ENCODE measurements around the gene SFXN5.

DNA sequence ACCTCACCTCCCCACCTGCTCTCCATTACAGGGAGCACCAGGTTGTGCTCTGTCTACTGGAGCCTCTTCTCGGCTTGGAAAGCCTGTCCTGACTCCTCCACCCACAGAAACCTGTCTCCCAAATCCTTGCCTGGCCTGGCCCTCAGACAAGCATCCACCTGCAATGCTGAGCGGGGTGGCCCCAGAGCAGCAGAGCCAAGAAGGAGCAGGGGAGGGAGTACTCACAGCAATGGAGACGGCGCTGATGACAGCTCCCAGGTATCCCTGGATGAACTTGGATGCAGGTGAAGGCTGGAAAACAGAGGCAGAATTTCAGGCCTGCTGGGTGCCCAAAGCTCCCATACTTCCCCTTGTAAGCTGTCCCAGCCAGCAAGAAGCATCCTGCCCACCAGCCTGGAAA is 72.8 kb downstream of the SFXN5 start:
- TF ChIP-seq GTF2F1 (IDR thresholded peaks at IDR 0.05; ENCODE audit: borderline replicate concordance, low read depth, low read length), result no peak
- TF ChIP-seq YY1 (IDR thresholded peaks at IDR 0.05; ENCODE audit: low read depth, low read length), result no peak
- TF ChIP-seq RNF2 (IDR thresholded peaks at IDR 0.05; ENCODE audit: borderline replicate concordance, low read depth, low read length, missing control alignments, poor library complexity, severe bottlenecking), result no peak
